Measurements from ENCODE around the gene SMAD9.

DNA sequence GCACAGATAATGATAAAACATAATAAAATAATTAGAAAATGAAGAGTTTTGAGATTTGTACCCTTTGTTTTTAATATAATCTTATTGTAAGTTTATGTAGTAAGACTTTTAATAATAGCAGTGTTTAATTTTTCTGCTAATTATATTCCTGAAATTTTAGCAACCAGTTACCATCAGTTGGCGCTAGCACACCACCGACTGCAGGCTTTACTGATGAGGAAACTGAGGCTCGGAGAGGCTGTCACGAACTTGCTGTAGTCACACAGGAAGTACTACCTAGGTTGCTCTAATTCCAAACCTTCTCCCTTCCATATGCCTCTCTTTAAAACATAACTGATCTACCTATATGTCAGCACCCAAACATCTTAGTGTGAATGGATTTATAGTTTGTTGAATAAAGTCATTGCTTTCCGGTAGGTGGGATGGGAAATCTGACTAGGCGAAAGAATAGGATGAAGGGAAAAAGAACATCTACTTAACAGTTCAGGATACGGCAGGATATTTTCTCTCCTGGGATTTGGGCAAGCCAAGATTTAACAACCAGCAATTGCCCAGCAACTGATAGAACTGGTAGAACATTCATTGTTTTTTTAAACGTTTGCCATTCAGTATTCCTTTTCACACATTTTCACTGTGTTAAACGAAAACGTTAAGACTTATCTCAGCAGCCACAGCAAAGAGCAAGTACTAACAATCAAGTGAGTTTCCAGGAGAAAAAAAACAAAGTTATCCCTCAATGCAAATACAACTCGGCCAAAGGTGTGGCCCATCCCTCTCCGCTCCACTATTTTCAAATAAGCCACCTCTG, 101.8 kb downstream of the SMAD9 start:
- TF ChIP-seq, protein P1, sequence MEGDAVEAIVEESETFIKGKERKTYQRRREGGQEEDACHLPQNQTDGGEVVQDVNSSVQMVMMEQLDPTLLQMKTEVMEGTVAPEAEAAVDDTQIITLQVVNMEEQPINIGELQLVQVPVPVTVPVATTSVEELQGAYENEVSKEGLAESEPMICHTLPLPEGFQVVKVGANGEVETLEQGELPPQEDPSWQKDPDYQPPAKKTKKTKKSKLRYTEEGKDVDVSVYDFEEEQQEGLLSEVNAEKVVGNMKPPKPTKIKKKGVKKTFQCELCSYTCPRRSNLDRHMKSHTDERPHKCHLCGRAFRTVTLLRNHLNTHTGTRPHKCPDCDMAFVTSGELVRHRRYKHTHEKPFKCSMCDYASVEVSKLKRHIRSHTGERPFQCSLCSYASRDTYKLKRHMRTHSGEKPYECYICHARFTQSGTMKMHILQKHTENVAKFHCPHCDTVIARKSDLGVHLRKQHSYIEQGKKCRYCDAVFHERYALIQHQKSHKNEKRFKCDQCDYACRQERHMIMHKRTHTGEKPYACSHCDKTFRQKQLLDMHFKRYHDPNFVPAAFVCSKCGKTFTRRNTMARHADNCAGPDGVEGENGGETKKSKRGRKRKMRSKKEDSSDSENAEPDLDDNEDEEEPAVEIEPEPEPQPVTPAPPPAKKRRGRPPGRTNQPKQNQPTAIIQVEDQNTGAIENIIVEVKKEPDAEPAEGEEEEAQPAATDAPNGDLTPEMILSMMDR (IDR thresholded peaks at IDR 0.05), result no peak
- TF ChIP-seq POLR2A (IDR thresholded peaks at IDR 0.05) (no peak), POLR2AphosphoS5 (IDR thresholded peaks at IDR 0.05; ENCODE audit: insufficient read depth in 1 of 2, low read depth in 1 of 2) (no peak)
